HG03439 (cell line): ENCODE results near the gene COL9A2.

Experiments
- ATAC-seq: cut with Tn5 transposase; IDR thresholded peaks from one replicate; pipeline ENCODE4 v1.9.1; 2021; ENCODE audit warnings: mild to moderate bottlenecking, moderate library complexity; ENCODE audit not compliant: unreplicated experiment

COL9A2 gene

GRCh38 chr1:40305451-40305850 lies 11.6 kb downstream of the COL9A2 start:
- no peak for ATAC-seq

- ATAC-seq = no peak
These were observed 13.3 kb downstream of the COL9A2 start for GRCh38 chr1:40303790-40304189.

DNA sequence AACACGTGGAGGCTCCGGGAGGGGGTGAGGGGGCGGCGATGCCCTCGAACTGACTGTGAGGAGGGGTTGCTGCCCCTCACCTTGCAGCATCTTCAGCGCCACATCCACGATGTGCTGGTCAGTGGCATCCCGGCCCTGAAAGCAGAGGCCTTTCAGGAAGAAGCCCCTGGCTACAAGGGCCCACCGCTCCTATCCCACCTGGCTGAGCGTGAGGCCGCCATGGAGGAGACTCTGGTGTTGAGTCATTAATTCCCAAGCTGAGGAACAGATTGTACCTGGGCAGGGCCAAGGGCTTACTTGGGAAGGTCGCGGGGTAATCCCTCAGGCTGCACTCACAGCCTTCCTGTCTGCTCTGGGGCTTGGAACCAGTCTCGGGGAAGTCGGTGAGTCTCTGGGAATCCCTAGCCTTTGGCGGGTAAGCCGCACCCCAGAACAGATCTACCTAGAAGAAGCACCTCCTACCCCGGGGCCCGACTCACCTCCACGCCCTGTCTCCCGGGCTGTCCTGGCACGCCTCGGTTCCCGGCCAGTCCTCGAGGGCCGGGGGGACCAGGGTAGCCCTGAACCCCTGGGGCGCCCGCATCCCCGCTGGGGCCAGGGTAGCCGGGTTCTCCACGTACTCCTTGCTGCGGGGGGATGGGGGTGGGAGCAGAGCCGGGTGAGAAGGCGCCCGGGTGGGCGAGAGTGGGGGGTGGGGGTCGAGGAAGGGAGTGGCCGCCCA lies 13.9 kb downstream of the COL9A2 start:
- no peak for ATAC-seq

DNA sequence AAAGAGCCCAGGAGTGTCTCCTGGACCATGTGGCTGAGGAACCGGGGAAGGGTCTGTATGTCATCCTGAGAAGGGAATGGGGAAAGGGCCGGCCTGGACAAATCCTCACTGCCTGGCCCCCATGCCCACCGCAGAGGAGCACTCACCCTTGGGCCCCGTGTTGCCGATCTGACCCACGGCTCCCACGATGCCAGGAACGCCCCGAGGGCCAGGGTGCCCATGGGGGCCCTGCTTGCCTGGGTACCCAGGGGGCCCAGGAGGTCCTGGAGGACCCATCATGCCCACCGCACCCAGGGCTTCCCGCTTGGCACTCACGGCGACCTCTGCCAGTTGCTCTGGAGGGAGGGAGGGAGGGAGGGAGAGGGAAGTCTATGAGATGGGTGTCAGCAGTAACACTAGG lies 14.6 kb downstream of the COL9A2 start:
- no peak for ATAC-seq

- no peak for ATAC-seq
These were observed 15.4 kb downstream of the COL9A2 start for GRCh38 chr1:40301541-40302299.

DNA sequence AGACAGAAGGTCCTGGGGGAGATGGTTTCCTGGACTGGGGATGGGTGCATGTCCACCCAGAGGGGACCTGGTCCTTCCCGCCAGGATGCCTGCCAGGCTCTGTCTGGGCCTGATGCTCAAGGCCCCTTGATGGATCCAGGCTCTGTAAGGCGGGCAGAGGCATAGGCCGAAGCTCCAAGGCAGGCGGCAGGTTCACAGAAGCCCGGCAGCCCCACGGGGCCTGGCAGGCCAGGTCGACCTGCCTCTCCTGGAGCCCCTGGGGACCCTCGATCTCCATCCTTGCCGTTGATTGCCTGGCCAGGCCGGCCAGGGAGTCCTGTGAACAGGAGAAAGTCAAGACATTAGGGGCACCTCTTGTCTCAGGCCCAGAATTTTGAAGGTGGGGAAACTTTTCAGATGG lies 16.0 kb downstream of the COL9A2 start:
- no peak for ATAC-seq

DNA sequence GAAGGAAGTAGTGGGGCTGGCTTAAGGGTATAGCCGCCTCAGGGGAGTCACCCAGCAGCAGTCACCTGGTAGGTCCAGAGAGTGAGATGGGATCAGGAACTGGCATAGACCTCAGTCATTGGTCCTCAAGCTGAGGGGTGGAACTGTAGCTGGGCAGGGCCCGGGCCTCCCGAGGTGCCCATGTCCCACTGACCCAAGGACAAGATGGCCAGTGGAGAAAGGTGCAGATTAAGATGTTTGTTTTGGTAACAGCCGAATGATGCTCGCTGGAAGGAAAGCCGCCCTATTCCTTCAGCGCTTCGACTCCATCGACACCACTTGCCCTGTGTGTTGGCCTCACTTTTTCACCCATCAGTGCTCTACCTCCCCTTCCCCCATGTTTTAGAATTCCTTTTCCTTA lies 16.4 kb downstream of the COL9A2 start:
- no peak for ATAC-seq

DNA sequence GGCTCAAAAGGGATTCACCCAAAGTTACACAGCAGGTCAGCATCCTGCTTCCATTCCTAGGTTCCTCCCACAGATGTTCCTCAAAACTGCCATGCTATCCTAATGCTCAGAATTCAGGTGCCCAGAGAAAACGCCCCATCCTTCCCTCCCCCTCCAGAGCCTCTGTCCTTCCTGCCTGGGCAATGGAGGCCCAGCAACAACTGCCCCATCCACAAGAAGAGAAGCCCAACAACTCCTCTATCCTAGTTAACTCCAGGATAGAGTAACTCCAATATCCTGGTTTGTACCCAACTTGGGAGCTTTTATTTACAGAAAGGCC lies 16.9 kb downstream of the COL9A2 start:
- ATAC-seq = no peak

DNA sequence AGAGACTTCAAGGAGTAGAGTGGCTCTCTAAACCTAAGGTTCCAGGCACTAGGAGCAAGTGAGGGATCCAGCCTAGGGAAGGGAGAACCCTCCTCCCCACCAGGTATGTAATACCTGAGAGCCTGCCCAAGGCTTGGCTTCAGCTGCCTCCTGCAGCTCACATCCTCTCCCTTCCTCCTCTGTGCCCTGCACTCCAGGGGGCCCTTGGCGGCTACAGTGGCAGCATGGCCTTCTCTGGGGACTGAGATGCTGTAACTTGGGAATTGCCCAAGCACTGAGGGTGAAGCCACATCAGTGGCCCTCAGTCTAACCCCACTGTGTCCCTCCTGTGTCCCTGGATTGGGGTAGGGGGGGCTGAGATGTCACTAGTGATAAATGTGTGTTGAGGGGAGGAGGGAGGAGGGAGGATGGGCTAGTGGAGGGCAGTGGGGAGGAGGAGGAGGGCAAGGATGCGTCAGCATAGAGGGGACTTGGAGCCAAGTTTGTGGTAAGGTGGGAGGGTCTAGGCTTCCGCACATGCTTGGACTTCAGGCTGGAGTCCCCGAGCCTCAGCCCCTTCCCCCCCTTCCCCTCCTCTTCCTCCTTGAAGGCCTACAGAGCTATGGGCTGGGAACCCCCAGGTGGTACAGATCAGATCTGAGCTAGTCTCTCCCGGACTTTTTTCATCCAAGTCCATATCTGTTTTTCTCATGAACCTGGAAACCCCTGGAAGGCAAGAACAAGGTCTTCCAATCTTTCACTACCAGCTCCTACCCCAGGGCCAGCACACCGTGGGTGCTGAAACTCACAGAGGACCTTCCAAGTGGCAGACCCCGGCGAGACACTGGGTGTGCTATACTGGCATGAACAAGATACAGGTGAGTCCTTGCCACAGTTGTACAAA lies 17.5 kb downstream of the COL9A2 start:
- ATAC-seq = no peak

GRCh38 chr1:40291293-40291692 lies 25.8 kb downstream of the COL9A2 start:
- no peak for ATAC-seq

GRCh38 chr1:40281853-40282252 lies 35.2 kb downstream of the COL9A2 start:
- ATAC-seq = no peak

- no peak for ATAC-seq
These were observed 41.0 kb downstream of the COL9A2 start for GRCh38 chr1:40276122-40276521.

- no peak for ATAC-seq
These were observed 42.8 kb downstream of the COL9A2 start for GRCh38 chr1:40274331-40274730.

- ATAC-seq = no peak
These were observed 43.4 kb downstream of the COL9A2 start for GRCh38 chr1:40273547-40274166.

DNA sequence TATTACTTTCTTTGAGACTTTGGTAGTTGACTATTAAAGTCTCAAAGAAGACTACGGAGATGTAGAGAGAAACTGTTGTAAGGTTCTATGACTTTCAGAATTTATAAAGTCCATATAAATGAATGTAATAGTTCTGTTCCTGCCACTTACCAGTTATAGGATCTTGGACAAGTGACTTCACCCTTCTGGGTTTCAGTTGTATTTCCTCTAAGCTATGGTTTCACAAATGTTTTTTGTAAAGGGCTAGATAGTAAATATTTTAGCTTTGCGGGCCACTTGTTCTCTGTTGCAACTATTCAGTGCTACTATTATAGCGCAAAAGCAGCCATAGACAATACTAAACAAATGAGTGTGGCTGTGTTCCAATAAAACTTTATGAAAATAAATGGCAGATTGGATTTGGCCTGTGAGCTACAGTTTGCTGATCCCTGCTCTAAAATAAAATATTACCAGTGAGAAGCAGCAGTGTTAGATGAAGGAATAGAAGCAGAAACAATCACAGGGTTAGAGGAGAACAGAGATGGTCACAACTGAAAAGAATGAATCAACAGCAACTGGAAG lies 44.4 kb downstream of the COL9A2 start:
- no peak for ATAC-seq

DNA sequence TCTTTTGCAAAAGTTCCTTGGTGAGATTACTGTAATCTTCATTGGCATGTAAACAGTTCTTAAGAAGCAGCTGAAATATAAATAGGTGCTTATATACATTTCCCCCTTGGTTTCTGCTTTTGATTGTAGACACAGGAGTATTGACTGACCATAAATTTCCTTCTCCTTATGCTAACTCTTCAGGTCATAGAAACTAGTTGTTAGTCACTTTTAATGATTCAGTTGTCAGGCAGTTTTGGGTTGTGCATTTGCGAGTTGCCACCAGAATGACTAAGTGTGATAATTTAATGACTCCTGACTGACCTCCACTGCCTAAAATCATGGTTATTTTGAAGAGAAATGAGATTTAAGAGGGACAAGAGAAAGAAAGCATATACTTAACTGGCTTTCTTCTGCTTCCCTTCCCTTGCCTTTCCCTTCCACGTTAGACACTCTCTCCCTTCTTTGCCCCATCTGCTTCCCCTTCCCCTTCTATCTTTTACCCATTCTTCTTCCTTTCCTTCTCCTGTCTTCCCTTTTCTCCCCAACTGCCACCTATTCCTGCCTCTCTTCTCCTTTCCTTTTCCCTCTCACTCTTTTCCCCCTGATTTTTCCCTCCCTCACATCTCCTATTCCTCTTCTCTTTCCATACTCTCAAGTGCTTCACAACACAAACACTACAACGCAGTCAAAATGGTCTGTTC lies 46.8 kb downstream of the COL9A2 start:
- ATAC-seq = no peak

DNA sequence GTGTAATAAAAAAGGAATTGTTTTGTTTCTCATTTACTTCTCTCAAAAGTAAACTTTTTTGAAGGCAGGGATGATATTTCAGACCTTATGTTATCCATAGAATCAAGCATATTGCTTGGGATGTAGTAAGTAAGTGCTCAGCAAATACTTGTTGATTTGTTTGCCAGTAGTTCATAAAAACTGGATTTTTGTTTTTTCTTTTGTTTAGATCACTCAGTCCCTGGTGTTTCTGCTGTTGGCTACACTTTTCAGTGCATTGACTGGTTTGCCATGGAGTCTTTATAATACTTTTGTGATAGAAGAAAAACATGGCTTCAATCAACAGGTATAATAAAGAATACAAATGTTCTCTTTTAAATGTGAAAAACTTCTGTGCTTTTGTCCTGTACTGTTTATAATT lies 48.9 kb downstream of the COL9A2 start:
- no peak for ATAC-seq

GRCh38 chr1:40267767-40268187 lies 49.3 kb downstream of the COL9A2 start:
- ATAC-seq = no peak

GRCh38 chr1:40266786-40267535 lies 50.1 kb downstream of the COL9A2 start:
- ATAC-seq = no peak

DNA sequence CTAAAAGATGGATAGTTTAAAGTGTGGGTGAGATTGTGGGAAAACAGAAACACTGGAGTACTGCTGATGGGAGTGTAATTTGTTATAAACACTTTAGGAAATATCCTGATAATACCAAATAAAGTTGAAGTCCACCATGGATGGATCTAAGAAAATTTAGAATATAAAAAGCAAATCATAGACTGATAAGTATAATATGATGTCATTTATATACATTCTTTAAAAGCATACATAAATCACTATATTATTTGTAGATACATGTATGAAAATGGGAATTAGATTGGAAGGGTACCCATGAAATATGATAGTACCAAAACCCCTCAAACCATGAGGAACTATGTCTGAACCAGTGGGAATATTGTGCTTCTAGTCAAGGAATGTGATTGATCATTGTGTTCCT lies 51.2 kb downstream of the COL9A2 start:
- ATAC-seq = no peak
